Measurements from ENCODE around the gene SRSF11. TPM values are rescaled to one million over a fixed set of nuclear protein-coding genes. Genes with fewer than 3 reads are reported as not detected.
"Not testable (repeated sequence)": the region's sequence is repeated elsewhere in the genome, so short reads cannot be mapped to it uniquely, and the experiment has no call there.

SRSF11 gene
- total and polyA plus RNA-seq, 8 donors, result 42.8 to 436 (median 265) TPM

DNA sequence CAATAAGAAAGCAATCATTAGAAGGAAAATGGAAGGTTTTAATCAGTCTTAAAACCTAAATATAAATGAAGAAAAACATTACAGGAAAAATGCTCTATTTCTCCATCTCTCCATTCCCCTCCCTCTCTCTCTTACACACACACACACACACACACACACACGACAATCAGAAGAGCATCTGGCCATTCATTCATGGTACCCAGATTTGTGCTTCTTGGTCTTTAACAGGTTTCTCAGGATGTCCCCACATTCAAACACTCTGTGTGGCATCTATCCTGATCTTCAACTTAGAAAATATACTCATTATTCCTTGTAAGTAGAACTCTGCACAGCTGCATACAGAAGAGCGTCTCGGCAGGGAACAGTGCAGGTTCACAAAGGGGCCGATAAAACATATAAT is 16.6 kb upstream of the SRSF11 start:
- WGBS, 5 donors, result 0 to 2% (median 1%) methylated on average over 4 of the region's 4 CpGs
- Histone ChIP-seq H3K27ac (peak overlapping the region in 4 of 5 donors; percentile 89 to 94 (median 92)), H3K4me3 (peak overlapping the region; percentile 70 to 93 (median 80)), H3K27me3 (no peaks in the 10 kb centered on the region), H3K4me1 (peaks cover 27 to 69% (median 50%) of the 10 kb centered on the region in 4 donors), H3K36me3 (peaks cover 4 to 14% (median 6%) of the 10 kb centered on the region in 4 donors), H3K9me3 (no peaks in the 10 kb centered on the region)
- peak in 1 of 2 donors; percentile 19 for DNase-seq
- TF ChIP-seq EP300 (IDR thresholded peaks at IDR 0.05) (no peak), POLR2A (IDR thresholded peaks at IDR 0.05) (no peak)
- TF ChIP-seq, protein P1, sequence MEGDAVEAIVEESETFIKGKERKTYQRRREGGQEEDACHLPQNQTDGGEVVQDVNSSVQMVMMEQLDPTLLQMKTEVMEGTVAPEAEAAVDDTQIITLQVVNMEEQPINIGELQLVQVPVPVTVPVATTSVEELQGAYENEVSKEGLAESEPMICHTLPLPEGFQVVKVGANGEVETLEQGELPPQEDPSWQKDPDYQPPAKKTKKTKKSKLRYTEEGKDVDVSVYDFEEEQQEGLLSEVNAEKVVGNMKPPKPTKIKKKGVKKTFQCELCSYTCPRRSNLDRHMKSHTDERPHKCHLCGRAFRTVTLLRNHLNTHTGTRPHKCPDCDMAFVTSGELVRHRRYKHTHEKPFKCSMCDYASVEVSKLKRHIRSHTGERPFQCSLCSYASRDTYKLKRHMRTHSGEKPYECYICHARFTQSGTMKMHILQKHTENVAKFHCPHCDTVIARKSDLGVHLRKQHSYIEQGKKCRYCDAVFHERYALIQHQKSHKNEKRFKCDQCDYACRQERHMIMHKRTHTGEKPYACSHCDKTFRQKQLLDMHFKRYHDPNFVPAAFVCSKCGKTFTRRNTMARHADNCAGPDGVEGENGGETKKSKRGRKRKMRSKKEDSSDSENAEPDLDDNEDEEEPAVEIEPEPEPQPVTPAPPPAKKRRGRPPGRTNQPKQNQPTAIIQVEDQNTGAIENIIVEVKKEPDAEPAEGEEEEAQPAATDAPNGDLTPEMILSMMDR (IDR thresholded peaks at IDR 0.05), result no peak
- intact Hi-C loops (cut with DNase I; ENCODE audit: low total_unique reads), result no loop called here

DNA sequence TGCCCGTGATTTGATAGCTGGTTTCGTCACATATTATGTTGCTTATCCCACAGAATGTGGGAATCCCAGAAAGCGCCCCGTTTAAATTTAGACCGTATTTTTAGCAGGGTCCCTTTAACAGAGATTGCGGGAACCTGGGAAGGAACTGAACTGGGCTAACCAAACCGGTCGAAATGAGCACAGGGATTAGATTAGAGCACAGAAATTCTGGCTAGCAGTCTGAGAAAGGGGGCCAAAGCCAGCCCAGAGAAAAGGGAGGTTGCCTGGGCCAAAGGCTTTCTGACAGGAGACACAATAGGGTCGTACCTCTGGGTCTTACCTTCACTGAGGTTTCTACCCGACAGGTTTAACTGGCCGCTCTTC is 16.1 kb upstream of the SRSF11 start:
- Histone ChIP-seq H3K4me3 (peak overlapping the region; percentile 70 to 93 (median 80)), H3K9me3 (no peaks in the 10 kb centered on the region), H3K36me3 (peaks cover 4 to 11% (median 6%) of the 10 kb centered on the region in 4 donors), H3K27me3 (no peaks in the 10 kb centered on the region), H3K27ac (peak overlapping the region; percentile 89 to 94 (median 94)), H3K4me1 (peaks cover 27 to 74% (median 52%) of the 10 kb centered on the region in 4 donors)
- WGBS, 5 donors, result 0% methylated on average over 11 of the region's 11 CpGs
- no peak for TF ChIP-seq POLR2A (IDR thresholded peaks at IDR 0.05)
- TF ChIP-seq POLR2AphosphoS5 (IDR thresholded peaks at IDR 0.05), result no peak
- TF ChIP-seq, protein P1 (IDR thresholded peaks at IDR 0.05), result no peak
- no peak for TF ChIP-seq EP300 (IDR thresholded peaks at IDR 0.05)
- no peak for DNase-seq
- intact Hi-C loops (cut with DNase I; ENCODE audit: low total_unique reads), result no loop called here

DNA sequence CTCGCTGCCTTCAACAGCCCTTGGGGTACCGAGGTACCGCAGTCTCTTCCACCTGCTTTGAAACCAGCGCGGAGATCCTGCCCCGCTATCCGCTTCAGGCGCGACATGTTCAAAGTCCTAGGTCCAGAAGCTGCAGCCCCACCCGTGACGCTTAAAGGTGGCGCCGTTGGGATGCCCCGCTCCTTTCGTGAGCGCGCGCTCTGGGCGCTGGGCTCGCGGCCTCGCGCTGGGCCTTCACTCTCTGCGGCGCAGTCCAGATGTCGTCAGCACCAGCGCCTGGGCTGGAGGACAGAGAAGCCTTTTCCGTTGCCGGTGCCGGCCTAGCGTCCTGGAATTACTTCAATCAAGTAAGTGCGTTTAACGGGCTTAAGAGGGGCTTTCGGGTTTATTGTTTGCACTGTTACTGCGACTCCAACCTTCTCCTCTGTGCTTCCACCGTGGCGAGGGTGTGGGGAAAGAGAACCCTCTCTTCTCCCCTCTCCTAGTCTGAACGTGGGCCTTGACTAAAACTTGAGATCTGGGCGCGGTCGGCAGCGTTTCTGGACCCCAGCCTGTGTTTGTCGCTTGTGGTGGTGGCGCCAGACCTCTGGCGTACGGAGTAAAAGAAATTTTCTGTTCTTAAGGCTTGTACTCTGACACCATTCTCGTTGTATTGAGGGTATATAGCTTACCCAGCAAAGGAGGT is 15.6 kb upstream of the SRSF11 start, which contains the start of gene LRRC40:
TSS of gene LRRC40 (minus strand) at position 146 of the 685 bp plus-strand sequence. CDS start at position 107, 39 bp downstream.
- Histone ChIP-seq H3K4me3 (peak within 1 kb of the TSS; percentile 70 to 93 (median 80)), H3K9me3 (no peaks in the 10 kb centered on the region), H3K36me3 (peaks cover 4 to 8% (median 6%) of the 10 kb centered on the region in 4 donors), H3K27ac (peak within 1 kb of the TSS; percentile 89 to 94 (median 94)), H3K4me1 (peaks cover 31 to 79% (median 55%) of the 10 kb centered on the region in 4 donors), H3K27me3 (no peaks in the 10 kb centered on the region)
- intact Hi-C loops (cut with DNase I; ENCODE audit: low total_unique reads), result no loop called here
- TF ChIP-seq POLR2A (IDR thresholded peaks at IDR 0.05) (peak in 2 of 4 donors; percentile 16 to 39), POLR2AphosphoS5 (IDR thresholded peaks at IDR 0.05) (peak; percentile 90 to 98 (median 94))
- TF ChIP-seq, protein P1 (IDR thresholded peaks at IDR 0.05), result no peak
- WGBS, 5 donors, result 0% methylated on average over 27 to 47 of the region's 47 CpGs
- DNase-seq, result peak; percentile 96 to 99

DNA sequence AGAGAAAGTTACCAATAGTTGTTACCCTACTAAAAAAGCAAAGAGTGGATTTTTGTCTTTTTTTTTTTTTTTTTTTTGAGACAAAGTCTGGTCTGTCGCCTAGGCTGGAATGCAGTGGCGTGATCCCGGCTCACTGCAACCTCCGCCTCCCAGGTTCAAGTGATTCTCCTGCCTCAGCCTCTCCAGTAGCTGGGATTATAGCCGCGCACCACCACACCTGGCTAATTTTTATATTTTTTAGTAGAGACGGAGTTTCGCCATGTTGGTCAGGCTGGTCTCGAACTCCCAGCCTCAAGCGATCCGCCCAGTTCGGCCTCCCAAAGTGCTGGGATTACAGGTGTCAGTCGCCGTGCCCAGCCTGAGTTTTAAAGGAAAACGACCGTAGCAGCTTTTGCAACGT is 14.3 kb upstream of the SRSF11 start:
- DNase-seq; intact Hi-C loops (cut with DNase I; ENCODE audit: low total_unique reads); H3K36me3 ChIP-seq; H3K27me3 ChIP-seq; H3K9me3 ChIP-seq: not testable (repeated sequence)
- Histone ChIP-seq H3K4me1 (peaks cover 31 to 86% (median 60%) of the 10 kb centered on the region in 4 donors), H3K27ac (peak overlapping the region in 4 of 5 donors; percentile 89 to 94 (median 92)), H3K4me3 (peak overlapping the region; percentile 70 to 93 (median 80))
- WGBS, 5 donors, result 64 to 78% (median 74%) methylated on average over 17 of the region's 17 CpGs

DNA sequence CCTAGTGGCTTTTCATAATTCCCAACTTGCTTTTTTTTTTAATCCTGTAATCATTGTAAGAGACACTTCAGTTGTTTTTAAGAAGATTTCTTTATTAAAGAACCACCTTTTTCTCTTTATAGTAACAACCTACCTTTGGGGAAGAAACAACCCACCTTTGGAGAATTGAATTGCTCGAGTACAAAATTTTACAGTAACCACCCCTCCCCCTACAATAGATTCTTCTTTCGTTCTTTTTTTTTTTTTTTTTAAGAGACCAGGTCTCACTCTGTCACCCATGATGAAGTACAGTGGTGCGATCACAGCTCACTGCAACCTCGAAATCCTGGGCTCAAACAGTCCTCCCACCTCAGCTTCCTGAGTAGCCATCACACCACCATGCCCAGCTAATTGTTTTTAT is 13.7 kb upstream of the SRSF11 start:
- Histone ChIP-seq H3K9me3 (no peaks in the 10 kb centered on the region), H3K4me1 (peaks cover 31 to 87% (median 61%) of the 10 kb centered on the region in 4 donors), H3K36me3 (peaks cover 4 to 13% (median 8%) of the 10 kb centered on the region in 4 donors), H3K27ac (peak overlapping the region in 1 of 5 donors; percentile 11), H3K4me3 (peak overlapping the region in 3 of 4 donors; percentile 75 to 93 (median 86)), H3K27me3 (no peaks in the 10 kb centered on the region)
- no peak for DNase-seq
- 81 to 91% (median 87%) methylated on average over 4 of the region's 4 CpGs for WGBS, 5 donors
- intact Hi-C loops (cut with DNase I; ENCODE audit: low total_unique reads), result no loop called here
- TF ChIP-seq POLR2AphosphoS5 (IDR thresholded peaks at IDR 0.05) (no peak), EP300 (IDR thresholded peaks at IDR 0.05) (no peak), POLR2A (IDR thresholded peaks at IDR 0.05) (no peak)
- TF ChIP-seq, protein P1 (IDR thresholded peaks at IDR 0.05), result no peak

Measured in stomach (tissue), 9 donors.